ENCODE measurements around the gene FARS2.

FARS2 gene

DNA sequence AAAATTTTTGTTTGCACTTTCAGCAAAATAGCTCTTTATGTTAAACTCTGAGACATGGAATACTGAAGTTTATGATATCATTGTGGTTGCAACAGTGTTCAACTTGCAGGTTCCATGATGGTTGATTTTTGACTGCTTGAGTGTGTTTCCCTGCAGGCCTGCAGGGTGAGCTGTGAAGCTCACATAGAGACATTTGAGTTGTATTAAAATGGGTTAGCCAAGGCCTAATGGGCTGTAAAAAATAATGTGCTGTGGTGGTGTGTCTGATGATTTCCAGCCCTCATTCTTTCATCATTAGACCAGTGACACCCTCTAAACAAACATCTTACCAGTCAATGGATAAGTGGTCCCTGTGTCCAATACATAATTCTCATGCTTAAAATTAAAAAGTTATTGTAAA is 321.4 kb downstream of the FARS2 start:
- Histone ChIP-seq H4K8ac (ENCODE audit: low read depth, low read length) (no peak overlapping the region), H3K36me3 (ENCODE audit: control insufficient read depth in 1 of 2, insufficient read depth in 2 of 2, low read length in 2 of 2) (no peaks in the 10 kb centered on the region), H2BK12ac (ENCODE audit: low read length) (no peak overlapping the region), H2AK5ac (ENCODE audit: low read length) (no peak overlapping the region), H3K4me1 (ENCODE audit: control insufficient read depth in 1 of 2, insufficient read depth in 2 of 2, low read length in 2 of 2) (no peaks in the 10 kb centered on the region), H2BK120ac (ENCODE audit: insufficient read depth, low read length, poor library complexity) (no peak overlapping the region), H3K4me2 (ENCODE audit: low read length) (no peak overlapping the region), H3K18ac (ENCODE audit: low read length) (no peak overlapping the region), H3K9me3 (ENCODE audit: insufficient read depth, low read depth, low read length) (no peaks in the 10 kb centered on the region), H3K9ac (ENCODE audit: low read length) (no peak overlapping the region), H3K79me1 (ENCODE audit: low read length) (no peaks in the 10 kb centered on the region), H3K4me3 (ENCODE audit: low read depth, low read length) (no peak overlapping the region), H3K4ac (ENCODE audit: low read depth, low read length) (no peak overlapping the region), H2AFZ (ENCODE audit: insufficient read depth, low read length, poor library complexity) (no peak overlapping the region), H4K12ac (ENCODE audit: low read depth, low read length) (no peak overlapping the region), H4K91ac (ENCODE audit: low read depth, low read length) (no peak overlapping the region), H3K27ac (ENCODE audit: low read depth, low read length) (no peak overlapping the region), H3K79me2 (ENCODE audit: control insufficient read depth, insufficient read depth, low read length, poor library complexity) (no peaks in the 10 kb centered on the region), H2BK5ac (ENCODE audit: low read depth, low read length, poor library complexity) (no peak overlapping the region), H3K23ac (ENCODE audit: low read length) (no peak overlapping the region), H3K27me3 (ENCODE audit: insufficient read depth, low read length) (no peaks in the 10 kb centered on the region), H3K14ac (ENCODE audit: low read length) (no peak overlapping the region)
- DNase-seq: no peak

DNA sequence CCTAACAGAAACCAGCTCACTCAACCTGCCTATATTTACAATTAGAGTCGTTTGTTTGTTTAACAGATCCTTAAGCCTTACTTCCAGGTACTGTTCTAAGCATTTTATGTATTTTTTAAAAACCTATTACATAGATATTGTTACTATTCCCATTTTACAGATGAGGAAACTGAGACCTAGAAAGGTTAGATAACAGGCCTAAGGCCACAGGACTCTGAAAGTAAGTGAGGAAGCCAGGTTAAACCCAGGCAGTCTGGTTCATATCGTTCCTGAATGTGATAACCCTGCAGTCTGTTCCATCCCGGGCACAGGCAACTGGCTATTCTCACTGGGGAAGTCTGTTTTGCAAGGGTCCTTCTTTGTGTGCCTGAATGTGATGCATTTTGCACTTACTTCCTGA is 322.2 kb downstream of the FARS2 start:
- DNase-seq: no peak
- Histone ChIP-seq H3K79me1 (ENCODE audit: low read length) (no peaks in the 10 kb centered on the region), H3K27ac (ENCODE audit: low read depth, low read length) (no peak overlapping the region), H3K9ac (ENCODE audit: low read length) (no peak overlapping the region), H2AK5ac (ENCODE audit: low read length) (no peak overlapping the region), H2BK12ac (ENCODE audit: low read length) (no peak overlapping the region), H3K4ac (ENCODE audit: low read depth, low read length) (no peak overlapping the region), H4K8ac (ENCODE audit: low read depth, low read length) (no peak overlapping the region), H4K12ac (ENCODE audit: low read depth, low read length) (no peak overlapping the region), H2BK5ac (ENCODE audit: low read depth, low read length, poor library complexity) (no peak overlapping the region), H3K27me3 (ENCODE audit: insufficient read depth, low read length) (no peaks in the 10 kb centered on the region), H3K79me2 (ENCODE audit: control insufficient read depth, insufficient read depth, low read length, poor library complexity) (no peaks in the 10 kb centered on the region), H4K91ac (ENCODE audit: low read depth, low read length) (no peak overlapping the region), H3K4me2 (ENCODE audit: low read length) (no peak overlapping the region), H3K4me1 (ENCODE audit: control insufficient read depth in 1 of 2, insufficient read depth in 2 of 2, low read length in 2 of 2) (no peaks in the 10 kb centered on the region), H3K23ac (ENCODE audit: low read length) (no peak overlapping the region), H3K9me3 (ENCODE audit: insufficient read depth, low read depth, low read length) (no peaks in the 10 kb centered on the region), H3K4me3 (ENCODE audit: low read depth, low read length) (no peak overlapping the region), H2BK120ac (ENCODE audit: insufficient read depth, low read length, poor library complexity) (no peak overlapping the region), H3K14ac (ENCODE audit: low read length) (no peak overlapping the region), H2AFZ (ENCODE audit: insufficient read depth, low read length, poor library complexity) (no peak overlapping the region), H3K18ac (ENCODE audit: low read length) (no peak overlapping the region), H3K36me3 (ENCODE audit: control insufficient read depth in 1 of 2, insufficient read depth in 2 of 2, low read length in 2 of 2) (no peaks in the 10 kb centered on the region)
- no CpG with 5 or more reads among the region's 3 CpGs for WGBS (ENCODE audit: extremely low coverage, insufficient coverage, insufficient read length)

DNA sequence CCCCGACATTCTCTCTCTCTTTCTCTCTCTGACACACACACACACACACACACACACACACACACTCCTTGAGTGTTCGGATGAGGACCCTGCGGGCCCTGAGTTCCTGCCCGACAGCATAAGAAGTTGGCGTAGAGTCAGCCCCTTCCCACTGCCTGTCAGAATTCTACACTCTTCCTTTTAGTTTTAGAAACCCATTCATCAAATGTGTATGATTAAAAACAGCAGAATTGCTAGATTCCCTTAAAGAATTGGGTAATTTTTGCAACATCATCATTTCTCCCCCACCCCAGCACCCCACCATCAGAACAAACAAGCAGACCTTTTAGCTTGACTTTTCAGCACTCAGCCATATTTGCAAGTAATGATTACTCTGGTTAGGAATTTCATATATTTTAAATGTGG is 322.8 kb downstream of the FARS2 start:
- Histone ChIP-seq H4K91ac (ENCODE audit: low read depth, low read length) (no peak overlapping the region), H3K9me3 (ENCODE audit: insufficient read depth, low read depth, low read length) (no peaks in the 10 kb centered on the region), H3K4me3 (ENCODE audit: low read depth, low read length) (no peak overlapping the region), H3K27ac (ENCODE audit: low read depth, low read length) (no peak overlapping the region), H2BK5ac (ENCODE audit: low read depth, low read length, poor library complexity) (no peak overlapping the region), H2BK12ac (ENCODE audit: low read length) (no peak overlapping the region), H3K4me2 (ENCODE audit: low read length) (no peak overlapping the region), H3K79me2 (ENCODE audit: control insufficient read depth, insufficient read depth, low read length, poor library complexity) (no peaks in the 10 kb centered on the region), H4K8ac (ENCODE audit: low read depth, low read length) (no peak overlapping the region), H4K12ac (ENCODE audit: low read depth, low read length) (no peak overlapping the region), H3K36me3 (ENCODE audit: control insufficient read depth in 1 of 2, insufficient read depth in 2 of 2, low read length in 2 of 2) (no peaks in the 10 kb centered on the region), H3K4me1 (ENCODE audit: control insufficient read depth in 1 of 2, insufficient read depth in 2 of 2, low read length in 2 of 2) (no peaks in the 10 kb centered on the region), H3K79me1 (ENCODE audit: low read length) (no peaks in the 10 kb centered on the region), H2AK5ac (ENCODE audit: low read length) (no peak overlapping the region), H3K18ac (ENCODE audit: low read length) (no peak overlapping the region), H2BK120ac (ENCODE audit: insufficient read depth, low read length, poor library complexity) (no peak overlapping the region), H3K23ac (ENCODE audit: low read length) (no peak overlapping the region), H2AFZ (ENCODE audit: insufficient read depth, low read length, poor library complexity) (no peak overlapping the region), H3K4ac (ENCODE audit: low read depth, low read length) (no peak overlapping the region), H3K27me3 (ENCODE audit: insufficient read depth, low read length) (no peaks in the 10 kb centered on the region), H3K9ac (ENCODE audit: low read length) (no peak overlapping the region), H3K14ac (ENCODE audit: low read length) (no peak overlapping the region)
- WGBS (ENCODE audit: extremely low coverage, insufficient coverage, insufficient read length): no CpG with 5 or more reads among the region's 5 CpGs
- no peak for DNase-seq

DNA sequence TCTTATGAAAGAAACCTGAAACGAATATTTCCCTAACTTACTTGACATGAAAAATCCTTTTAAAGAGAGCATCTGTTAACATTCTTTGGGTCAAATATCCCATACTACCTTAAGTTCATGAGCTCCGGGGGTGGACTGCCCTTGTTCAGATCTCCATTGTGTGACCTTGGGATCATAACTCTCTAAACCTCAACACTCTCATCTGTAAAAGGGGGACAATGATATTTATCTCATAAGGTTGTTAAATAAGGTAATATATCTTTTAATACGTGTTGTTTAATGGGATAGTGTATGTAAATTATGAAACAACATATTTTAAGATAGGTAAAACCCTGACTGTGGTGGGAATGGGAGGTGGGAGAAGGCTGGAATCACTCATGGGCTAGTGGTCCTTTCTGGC is 326.3 kb downstream of the FARS2 start:
- H4K91ac ChIP-seq (ENCODE audit: low read depth, low read length): no peak overlapping the region
- no peaks in the 10 kb centered on the region for H3K4me1 ChIP-seq (ENCODE audit: control insufficient read depth in 1 of 2, insufficient read depth in 2 of 2, low read length in 2 of 2)
- H2AK5ac ChIP-seq (ENCODE audit: low read length): no peak overlapping the region
- no peaks in the 10 kb centered on the region for H3K79me2 ChIP-seq (ENCODE audit: control insufficient read depth, insufficient read depth, low read length, poor library complexity)
- 100% methylated on average over 1 of the region's 3 CpGs for WGBS (ENCODE audit: extremely low coverage, insufficient coverage, insufficient read length)
- H2AFZ ChIP-seq (ENCODE audit: insufficient read depth, low read length, poor library complexity): no peak overlapping the region
- H3K79me1 ChIP-seq (ENCODE audit: low read length): no peaks in the 10 kb centered on the region
- no peak overlapping the region for H3K14ac ChIP-seq (ENCODE audit: low read length)
- no peak overlapping the region for H2BK5ac ChIP-seq (ENCODE audit: low read depth, low read length, poor library complexity)
- H3K18ac ChIP-seq (ENCODE audit: low read length): no peak overlapping the region
- H3K23ac ChIP-seq (ENCODE audit: low read length): no peak overlapping the region
- no peak overlapping the region for H2BK120ac ChIP-seq (ENCODE audit: insufficient read depth, low read length, poor library complexity)
- no peak overlapping the region for H3K4me3 ChIP-seq (ENCODE audit: low read depth, low read length)
- no peaks in the 10 kb centered on the region for H3K36me3 ChIP-seq (ENCODE audit: control insufficient read depth in 1 of 2, insufficient read depth in 2 of 2, low read length in 2 of 2)
- H3K4me2 ChIP-seq (ENCODE audit: low read length): no peak overlapping the region
- no peaks in the 10 kb centered on the region for H3K27me3 ChIP-seq (ENCODE audit: insufficient read depth, low read length)
- DNase-seq: no peak
- H2BK12ac ChIP-seq (ENCODE audit: low read length): no peak overlapping the region
- H3K4ac ChIP-seq (ENCODE audit: low read depth, low read length): no peak overlapping the region
- no peak overlapping the region for H3K9ac ChIP-seq (ENCODE audit: low read length)
- no peaks in the 10 kb centered on the region for H3K9me3 ChIP-seq (ENCODE audit: insufficient read depth, low read depth, low read length)
- H4K8ac ChIP-seq (ENCODE audit: low read depth, low read length): no peak overlapping the region
- H4K12ac ChIP-seq (ENCODE audit: low read depth, low read length): no peak overlapping the region
- no peak overlapping the region for H3K27ac ChIP-seq (ENCODE audit: low read depth, low read length)
